ENCODE measurements around the gene CCDC88C.
A peak's percentile ranks its signal among the peaks of the same experiment; 100 is the strongest.

Gene CCDC88C

GRCh38 chr14:91323671-91324605 is 93.7 kb downstream of the CCDC88C start:
- peak; percentile 98 for TF ChIP-seq CTCF (IDR thresholded peaks at IDR 0.05; ENCODE audit: low read depth, low read length, missing control alignments)

GRCh38 chr14:91323031-91323430 is 94.6 kb downstream of the CCDC88C start:
- H3K4me3 ChIP-seq (replicated peaks; ENCODE audit: low read depth, low read length), result no peak overlapping the region
- no peak for DNase-seq (ENCODE audit: extremely low read depth, low read depth)
- TF ChIP-seq CTCF (IDR thresholded peaks at IDR 0.05; ENCODE audit: low read depth, low read length, missing control alignments), result no peak

More at GRCh38 chr14:91323671-91324605, 93.7 kb downstream of the CCDC88C start:
- DNase-seq (ENCODE audit: extremely low read depth, low read depth), result peak; percentile 47
- H3K4me3 ChIP-seq (replicated peaks; ENCODE audit: low read depth, low read length), result peak overlapping the region; percentile 16

GRCh38 chr14:91322623-91323022 is 95.0 kb downstream of the CCDC88C start:
- TF ChIP-seq CTCF (IDR thresholded peaks at IDR 0.05; ENCODE audit: low read depth, low read length, missing control alignments), result no peak
- DNase-seq (ENCODE audit: extremely low read depth, low read depth), result no peak
- H3K4me3 ChIP-seq (replicated peaks; ENCODE audit: low read depth, low read length), result no peak overlapping the region

- no peak for DNase-seq (ENCODE audit: extremely low read depth, low read depth)
- no peak overlapping the region for H3K4me3 ChIP-seq (replicated peaks; ENCODE audit: low read depth, low read length)
- TF ChIP-seq CTCF (IDR thresholded peaks at IDR 0.05; ENCODE audit: low read depth, low read length, missing control alignments), result no peak
These were observed 96.5 kb downstream of the CCDC88C start for GRCh38 chr14:91321131-91321530.

DNA sequence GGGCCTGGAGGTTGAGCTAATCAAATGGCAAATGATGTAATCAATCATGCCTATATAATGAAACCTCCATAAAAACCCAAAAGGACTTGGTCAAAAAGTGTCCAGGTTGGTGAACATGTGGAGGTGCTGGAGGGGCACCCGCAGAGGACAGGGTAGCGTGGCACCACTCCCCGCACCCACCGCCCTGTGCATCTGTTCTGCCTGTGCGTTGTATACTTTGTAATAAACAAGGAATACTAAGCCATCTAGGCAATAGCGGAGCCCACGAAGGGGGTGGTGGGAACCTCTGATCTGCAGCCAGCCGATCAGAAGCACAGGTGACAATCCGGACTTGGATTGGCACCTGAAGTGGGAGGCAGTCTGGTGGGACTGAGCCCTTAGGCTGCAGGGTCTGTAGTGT is 97.4 kb downstream of the CCDC88C start:
- no peak overlapping the region for H3K4me3 ChIP-seq (replicated peaks; ENCODE audit: low read depth, low read length)
- no peak for DNase-seq (ENCODE audit: extremely low read depth, low read depth)
- TF ChIP-seq CTCF (IDR thresholded peaks at IDR 0.05; ENCODE audit: low read depth, low read length, missing control alignments), result no peak

GRCh38 chr14:91318911-91319310 is 98.7 kb downstream of the CCDC88C start:
- H3K4me3 ChIP-seq (replicated peaks; ENCODE audit: low read depth, low read length), result no peak overlapping the region
- no peak for TF ChIP-seq CTCF (IDR thresholded peaks at IDR 0.05; ENCODE audit: low read depth, low read length, missing control alignments)
- DNase-seq (ENCODE audit: extremely low read depth, low read depth), result no peak
